ENCODE data around the gene CLCNKB.
"Not testable (repeated sequence)": the region's sequence is repeated elsewhere in the genome, so short reads cannot be mapped to it uniquely, and the experiment has no call there.

CLCNKB gene

DNA sequence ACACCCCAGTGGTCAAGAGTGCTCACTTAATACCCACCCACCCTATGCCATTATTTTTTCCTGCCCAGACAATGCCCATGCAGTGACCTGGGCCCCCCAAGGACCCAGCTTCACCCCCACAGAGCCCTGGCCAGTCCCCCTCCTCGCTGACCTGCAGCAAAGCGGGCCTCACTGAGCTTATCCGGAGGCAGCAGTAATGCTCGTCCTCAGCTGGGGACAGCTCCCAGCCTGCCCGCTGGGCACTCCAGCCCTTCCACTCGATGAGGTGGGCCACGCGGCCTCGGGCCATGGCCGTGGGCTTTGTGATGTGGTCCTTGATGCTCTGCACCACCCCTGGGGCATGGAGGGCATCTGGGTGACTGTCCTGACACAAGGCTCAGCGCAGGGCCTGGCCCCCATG is 7.1 kb upstream of the CLCNKB start:
- not testable (repeated sequence) for DNase-seq

GRCh38 chr1:16038620-16038912 is 5.0 kb upstream of the CLCNKB start:
- no peak for DNase-seq

GRCh38 chr1:16039871-16040270 is 3.7 kb upstream of the CLCNKB start:
- DNase-seq, result not testable (repeated sequence)

- DNase-seq, result no peak
Measured at GRCh38 chr1:16041200-16041599, 2.4 kb upstream of the CLCNKB start.

DNA sequence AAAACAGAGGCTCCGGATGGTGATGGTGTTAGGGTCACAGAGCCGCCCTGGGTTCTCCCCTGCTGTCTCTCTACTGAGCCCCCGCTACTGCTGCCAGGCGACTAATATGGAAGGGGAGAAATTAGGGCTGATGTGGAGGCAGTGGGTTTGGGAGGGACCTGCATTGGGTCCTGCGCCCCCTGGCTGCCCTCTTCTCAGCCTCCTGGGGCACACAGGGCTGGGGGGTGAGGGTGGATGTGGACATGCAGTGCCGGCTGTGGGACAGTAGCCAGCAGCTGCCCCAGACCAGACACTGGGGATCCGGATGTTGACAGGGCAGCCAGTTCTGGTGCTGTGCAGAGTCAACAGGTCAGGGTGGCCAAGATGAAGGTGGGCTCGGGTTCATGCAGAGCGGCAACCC is 1.5 kb upstream of the CLCNKB start:
- DNase-seq, result no peak

DNA sequence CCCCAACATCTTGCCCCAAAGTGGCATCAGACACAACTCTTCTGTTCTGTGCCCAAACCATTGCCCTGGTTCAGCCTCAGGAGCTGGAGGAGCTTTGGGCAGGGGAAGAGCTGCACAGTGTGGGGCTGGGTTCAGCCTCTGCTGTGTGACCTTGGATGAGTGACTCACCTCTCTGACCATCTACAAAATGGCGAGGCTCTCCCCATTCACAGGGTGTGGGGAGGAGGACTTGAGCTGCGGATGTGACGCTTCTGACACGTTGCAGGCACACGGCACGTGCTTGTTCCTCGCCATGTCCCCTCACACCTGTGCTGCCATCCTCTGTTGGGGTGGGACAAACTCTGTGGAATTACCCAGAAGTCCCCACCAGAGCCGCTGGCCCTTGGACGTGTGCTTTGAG is 928 bp upstream of the CLCNKB start:
- not testable (repeated sequence) for DNase-seq

DNA sequence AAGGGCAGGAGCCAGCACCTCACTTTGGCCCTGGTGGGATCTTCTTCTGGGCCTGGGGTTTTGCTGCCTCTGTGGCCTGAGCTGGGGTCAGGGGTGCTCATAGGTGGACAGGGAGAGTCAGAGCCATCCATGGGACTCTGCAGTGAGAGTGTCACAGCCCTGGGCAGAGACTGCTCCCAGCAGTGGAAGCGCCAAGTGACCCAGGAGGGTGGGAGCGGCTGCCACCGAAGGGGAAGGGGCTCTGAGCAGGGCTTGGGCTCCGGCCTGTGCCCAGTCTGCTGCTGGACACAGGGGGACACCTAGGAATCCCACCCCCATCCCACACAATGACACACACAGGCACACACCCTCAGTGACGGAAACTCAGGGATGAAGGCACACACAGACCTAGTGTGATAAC is 368 bp downstream of the CLCNKB start:
- no peak for DNase-seq

DNA sequence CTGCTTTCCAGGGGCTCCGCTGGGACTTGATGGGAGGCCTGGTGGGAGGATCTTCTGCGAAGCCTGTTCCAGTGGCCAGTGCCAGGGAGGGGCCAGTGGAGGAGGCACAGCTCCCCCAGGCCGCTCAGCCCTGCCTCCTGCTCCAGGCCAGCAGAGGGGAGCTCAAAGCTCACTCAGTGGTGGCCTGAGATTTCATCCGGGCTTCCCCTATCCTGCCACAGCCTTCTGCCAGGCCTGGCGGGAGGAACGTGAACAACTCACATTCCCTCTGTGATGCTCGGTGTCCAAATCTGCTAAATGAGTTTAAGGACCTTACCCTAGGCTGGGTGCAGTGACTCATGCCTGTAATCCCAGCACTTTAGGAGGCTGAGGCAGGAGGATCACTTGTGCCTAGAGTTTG is 3.3 kb downstream of the CLCNKB start:
- no peak for DNase-seq

DNA sequence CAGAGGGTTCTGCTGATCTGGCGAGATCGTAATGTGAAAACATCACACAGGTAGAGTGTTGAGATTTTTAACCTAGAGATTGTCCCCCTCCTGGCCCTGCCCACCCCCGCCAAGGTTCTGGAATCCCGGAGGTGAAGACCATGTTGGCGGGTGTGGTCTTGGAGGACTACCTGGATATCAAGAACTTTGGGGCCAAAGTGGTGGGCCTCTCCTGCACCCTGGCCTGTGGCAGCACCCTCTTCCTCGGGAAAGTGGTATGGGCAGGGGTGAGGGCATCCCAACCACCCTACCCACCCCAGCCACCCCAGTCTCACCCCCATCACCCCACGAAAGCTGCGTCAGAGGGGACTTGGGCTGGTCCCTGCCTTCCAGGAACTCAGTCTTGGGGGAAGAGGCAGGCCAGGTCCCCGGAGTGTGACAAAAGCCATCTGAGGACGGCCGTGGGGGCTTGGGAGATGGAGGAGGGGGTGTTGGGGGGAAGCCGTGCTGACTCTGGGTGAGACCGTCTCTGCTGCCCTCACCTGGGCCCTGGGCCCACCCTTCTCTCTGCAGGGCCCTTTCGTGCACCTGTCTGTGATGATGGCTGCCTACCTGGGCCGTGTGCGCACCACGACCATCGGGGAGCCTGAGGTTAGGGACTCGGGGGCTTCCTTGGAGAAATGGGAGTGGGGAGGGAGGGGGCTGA is 4.4 kb downstream of the CLCNKB start:
- no peak for DNase-seq

DNA sequence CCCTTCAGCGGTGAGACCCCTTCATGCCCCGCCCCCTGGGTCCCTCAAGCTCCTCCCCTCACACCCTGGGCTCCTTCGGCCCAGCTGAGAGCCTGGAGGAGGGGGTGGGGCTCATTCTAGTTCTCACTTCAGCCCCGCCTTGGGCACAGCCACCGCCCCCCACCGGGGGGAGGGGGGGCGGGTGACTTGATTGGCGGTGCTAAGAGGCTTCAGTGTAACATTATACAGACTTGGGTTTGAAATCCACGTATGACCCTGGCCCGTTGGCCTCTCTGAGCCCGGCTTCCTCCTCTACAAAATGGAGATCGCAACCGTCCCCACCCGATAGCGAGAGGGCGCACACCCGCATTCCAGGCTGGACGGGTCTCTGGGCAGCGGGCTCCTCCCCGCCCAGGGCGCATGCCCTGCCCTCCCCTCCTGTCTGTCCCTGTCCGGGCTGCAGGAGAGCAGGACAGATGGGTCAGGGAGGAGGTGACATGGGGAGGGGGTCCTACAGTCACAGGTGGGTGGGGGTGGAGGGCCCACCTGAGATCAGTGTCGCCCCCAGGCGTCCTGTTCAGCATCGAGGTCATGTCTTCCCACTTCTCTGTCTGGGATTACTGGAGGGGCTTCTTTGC is 5.1 kb downstream of the CLCNKB start:
- peak; percentile 93 for DNase-seq

GRCh38 chr1:16050328-16050727 is 6.7 kb downstream of the CLCNKB start:
- DNase-seq, result peak; percentile 57

GRCh38 chr1:16051039-16051438 is 7.5 kb downstream of the CLCNKB start:
- DNase-seq, result no peak

GRCh38 chr1:16051949-16052348 is 8.4 kb downstream of the CLCNKB start:
- DNase-seq, result not testable (repeated sequence)

- no peak for DNase-seq
Measured at GRCh38 chr1:16053781-16054502, 10.4 kb downstream of the CLCNKB start.

- no peak for DNase-seq
Measured at GRCh38 chr1:16054598-16055540, 11.3 kb downstream of the CLCNKB start.

DNA sequence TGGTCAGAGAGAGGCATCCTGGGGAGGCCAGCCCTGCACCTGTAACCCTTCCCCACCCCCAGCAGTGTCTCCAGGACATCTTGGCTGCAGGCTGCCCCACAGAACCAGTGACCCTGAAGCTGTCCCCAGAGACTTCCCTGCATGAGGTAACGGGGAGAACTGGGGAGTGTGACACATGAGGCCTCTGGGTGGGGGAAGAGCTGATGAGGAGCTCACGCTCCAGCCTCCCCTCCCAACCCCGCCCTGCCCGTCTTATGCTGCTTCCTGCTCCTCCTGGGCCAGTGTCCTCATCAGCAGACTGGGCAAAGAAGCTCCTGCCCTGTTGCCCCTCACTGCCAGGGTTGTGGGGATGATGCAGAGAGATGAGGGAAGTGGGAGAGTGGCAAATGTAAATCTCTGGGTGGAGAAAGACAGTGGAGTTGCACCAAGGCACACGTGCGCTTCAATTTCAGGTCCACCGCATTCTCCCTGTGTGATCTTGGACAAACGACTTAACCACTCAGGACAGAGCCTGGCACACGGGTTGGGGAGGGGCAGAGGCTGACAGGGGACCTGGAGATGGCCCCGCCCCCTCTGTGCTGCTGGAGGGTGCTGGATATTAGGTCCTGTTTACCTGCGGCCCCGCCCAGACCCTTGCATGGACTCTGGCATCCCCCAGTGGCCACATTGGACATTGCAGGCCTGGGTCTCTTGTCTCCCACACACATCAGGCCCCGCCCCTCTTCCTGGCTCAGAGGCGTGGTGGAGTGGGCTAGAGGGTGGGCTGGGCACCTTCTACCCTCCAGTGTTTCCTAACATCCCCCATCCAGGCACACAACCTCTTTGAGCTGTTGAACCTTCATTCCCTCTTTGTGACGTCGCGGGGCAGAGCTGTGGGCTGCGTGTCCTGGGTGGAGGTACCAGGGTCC is 12.3 kb downstream of the CLCNKB start:
- DNase-seq, result peak; percentile 98

DNA sequence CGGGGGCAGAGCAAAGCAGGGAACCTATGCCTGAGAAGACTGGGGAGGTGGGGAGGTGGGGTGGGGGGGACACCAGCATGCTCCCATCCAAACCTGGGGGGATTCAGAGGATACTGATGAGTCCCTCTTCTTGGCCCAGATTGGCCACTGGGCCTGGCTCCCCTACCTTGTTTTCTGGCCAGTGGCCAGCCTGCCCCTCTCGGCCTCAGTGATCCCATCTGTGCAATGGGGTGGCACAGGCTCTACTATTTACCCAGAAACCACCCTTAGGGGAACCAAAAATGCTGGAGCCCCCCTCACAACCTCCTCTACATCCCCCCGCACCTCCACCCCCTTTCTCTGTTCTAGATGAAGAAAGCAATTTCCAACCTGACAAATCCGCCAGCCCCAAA is 12.9 kb downstream of the CLCNKB start:
- not testable (repeated sequence) for DNase-seq

DNA sequence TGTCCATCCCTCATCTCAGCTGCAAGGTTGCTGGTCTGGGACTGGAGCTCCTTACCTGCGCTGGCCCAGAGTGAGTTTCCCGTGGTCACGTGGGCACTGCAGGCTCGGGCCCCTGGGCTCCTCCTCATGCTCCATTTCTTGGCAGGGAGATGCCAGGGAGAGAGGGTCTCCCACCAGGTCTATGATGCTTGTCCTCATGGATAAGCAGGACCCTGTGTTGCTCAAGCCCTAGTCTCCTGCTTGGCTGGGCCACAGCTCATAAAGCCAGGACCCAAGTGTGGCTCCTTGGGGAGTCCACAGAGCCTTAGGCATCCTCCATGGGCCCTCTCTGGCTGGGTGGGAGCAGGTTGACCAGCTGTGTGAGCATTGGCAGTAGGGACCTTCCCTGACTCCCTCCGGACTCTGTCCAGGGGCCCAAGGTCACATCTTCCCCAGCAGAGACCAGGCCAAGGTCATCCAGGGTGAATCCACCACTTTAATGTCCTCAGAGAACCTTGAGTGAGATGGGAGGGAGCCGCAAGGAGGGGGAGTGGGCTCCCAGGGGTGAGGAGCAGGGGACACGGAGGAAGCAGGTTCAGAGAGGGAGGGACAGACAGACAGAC is 13.8 kb downstream of the CLCNKB start:
- not testable (repeated sequence) for DNase-seq

DNA sequence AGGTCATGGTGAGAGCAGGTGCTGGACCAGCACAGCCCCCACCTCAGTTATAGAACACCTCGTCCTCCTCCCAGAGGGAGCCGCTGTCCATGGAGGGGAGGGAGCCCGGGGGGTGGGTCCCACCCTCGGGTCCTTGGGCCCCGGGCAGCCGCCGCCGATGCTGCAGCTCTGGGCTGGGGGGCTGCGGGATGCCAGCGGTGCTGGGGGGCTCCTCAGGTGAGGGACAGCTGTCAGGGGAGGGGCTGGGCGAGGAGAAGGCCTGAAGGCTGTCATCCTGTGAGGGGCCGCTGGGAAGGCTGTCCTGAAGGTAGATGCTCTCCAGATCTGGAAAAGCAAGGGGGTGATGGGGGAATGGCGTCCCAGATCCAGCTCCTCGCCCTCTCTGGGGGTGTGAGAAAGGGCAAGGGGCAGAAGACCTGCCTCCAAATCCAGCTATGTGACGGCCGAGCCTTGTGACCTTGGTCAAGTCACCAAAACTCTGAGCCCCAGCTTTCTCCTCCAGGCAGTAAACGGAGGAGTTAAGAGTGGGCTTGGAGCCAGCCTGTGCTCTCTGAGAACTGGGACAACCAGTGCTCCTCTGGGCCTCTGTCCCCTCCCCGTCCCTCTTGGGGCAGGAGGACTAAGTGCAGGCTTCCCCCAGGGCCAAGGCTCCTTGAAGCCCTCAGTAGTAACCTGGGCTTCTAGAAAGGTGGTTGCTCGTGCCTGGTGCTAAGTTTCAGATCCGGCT is 15.0 kb downstream of the CLCNKB start:
- DNase-seq, result not testable (repeated sequence)

GRCh38 chr1:16061266-16061665 is 17.7 kb downstream of the CLCNKB start:
- DNase-seq, result no peak
